GM18907 (cell line): ENCODE results near the gene SEC22C.

Experiments
- ATAC-seq: cut with Tn5 transposase; IDR thresholded peaks from one replicate; pipeline ENCODE4 v1.9.1; 2021; ENCODE audit warnings: mild to moderate bottlenecking, moderate library complexity; ENCODE audit not compliant: unreplicated experiment

SEC22C gene

DNA sequence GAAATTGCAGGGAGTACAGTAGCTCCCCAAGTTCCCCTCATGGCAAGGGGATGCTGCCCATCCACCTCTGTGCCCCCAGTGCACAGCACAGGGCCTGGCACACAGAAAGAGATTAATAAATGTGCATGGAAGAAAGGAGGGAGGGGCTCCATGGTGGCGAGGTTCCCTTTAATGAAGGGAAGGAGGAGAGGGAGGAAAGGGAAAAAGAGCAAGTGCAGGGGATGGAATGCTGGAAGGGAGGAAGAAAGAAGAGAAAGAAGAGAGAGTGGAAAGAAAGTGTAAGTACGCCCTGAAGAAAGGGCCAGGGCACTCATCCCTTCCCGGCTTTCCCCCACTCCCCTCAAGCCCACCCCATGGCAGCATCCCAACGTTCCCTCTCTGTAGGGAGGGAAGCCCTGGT lies 80.9 kb downstream of the SEC22C start:
- ATAC-seq = no peak

DNA sequence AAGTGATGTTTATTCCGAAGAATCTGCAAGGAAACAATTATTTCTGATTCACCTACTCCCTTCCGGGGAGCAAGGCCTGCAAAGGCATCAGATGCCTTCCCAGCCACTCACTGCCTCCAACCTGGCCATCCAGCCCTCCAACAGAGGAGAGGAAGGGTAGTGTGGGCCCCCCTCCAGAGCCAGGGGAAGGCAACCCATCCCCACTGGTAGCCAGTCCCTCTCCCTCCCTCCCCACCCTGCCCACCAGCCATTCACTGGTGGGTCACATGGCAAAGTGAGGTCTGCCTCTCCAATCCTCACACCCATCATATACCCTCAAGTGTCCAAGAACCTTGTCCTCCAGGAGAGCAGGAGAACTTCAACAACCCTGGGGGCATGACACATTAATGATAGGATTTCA lies 81.7 kb downstream of the SEC22C start:
- no peak for ATAC-seq

DNA sequence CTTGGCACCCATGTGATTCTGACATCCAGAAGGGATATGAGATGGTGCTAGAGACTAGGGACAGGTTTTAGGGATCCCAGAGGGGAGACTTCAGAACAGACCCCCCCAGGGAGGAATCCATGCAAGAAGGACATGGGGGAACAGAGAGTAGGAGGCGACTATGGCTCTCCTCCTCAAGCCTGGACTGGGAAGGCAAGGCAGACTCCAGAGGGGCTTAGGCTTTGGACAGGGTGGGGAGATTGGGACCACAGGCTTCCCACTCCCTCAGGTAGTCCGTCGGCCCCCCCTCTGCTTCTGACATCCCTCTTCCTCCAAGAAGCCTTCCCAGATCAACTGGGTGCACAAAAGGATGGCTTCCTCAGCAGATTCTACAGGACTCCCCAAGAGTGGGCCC lies 82.3 kb downstream of the SEC22C start:
- no peak for ATAC-seq

DNA sequence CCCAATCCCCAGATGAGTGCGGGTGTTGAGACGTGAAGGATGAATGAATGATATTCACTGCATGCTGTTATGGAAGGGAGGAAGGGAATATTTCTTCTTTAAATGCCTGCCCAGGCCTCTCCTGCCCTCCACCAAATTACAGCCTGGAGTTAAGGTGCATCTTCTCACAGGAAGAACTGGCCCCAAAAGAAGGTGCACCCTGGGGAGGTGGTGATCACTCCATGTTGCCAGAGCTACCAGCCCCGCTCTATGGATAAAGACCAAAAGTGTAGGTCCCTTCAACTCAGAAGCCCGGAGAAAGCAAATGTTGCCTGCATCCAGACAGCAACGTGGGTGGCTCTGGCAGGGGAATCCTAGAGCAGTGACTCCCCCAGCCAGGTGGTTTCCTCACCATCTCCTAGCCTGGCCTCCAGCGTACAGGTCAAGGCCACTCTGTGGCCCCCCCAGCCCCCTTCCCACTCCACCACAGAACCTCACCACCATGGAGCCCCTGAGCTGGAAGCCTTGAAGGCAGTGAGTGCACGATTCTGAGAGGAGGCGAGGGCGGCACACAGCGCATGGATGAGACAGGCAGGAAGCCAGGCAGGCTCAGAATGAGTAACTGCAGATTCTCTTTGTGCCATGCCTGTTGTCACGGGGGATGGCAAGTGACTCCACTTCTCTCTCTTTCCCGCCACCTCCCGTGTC lies 82.8 kb downstream of the SEC22C start:
- ATAC-seq = no peak

DNA sequence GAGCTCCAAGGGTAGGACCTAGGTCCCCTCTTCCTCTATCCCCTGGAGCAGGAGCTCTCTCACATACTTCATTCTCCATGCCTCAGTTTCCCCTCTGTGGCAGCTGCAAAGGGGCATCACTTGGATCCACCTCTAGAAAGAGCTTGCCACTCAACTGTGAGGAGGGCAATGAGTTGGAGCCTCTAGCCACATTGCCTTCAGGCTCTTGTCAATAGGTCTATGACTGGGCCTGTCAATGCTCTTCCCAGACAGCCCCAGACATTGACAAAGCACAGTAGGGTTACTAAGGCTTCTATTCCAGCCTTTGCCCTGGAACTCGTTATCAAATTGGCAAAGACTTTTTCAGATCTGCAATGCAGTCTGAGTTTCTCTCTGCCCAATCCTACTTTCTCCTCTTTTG lies 83.7 kb downstream of the SEC22C start:
- ATAC-seq = no peak
